ENCODE data around the gene ELF5. TPM values are rescaled to one million over a fixed set of nuclear protein-coding genes. Genes with fewer than 3 reads are reported as not detected.

The ELF5 gene
- total RNA-seq (2016; rRNA removed; fragmentation: Illumina TruSeq; extraction: Trizol) (2.6 and 2.9 TPM in 2 replicates), polyA plus RNA-seq (2011; rRNA removed) (0.21 and 0.51 TPM in 2 replicates), polyA minus RNA-seq (2011; rRNA and poly(A)+ RNA removed; ENCODE audit: low replicate concordance) (1.1 TPM in 1 of 2 replicates, not detected in the other), Bru-seq, nascent RNA (percentile 34 among the genes with signal in this experiment), BruChase-seq, experiment 1, labeled RNA remaining after a 6-hour chase (percentile 34 among the genes with signal in this experiment), BruChase-seq, experiment 2, labeled RNA remaining after a 2-hour chase (percentile 36 among the genes with signal in this experiment)
- total RNA-seq (2016; cell fraction: cytosol; rRNA removed; fragmentation: Illumina TruSeq; extraction: Trizol; ENCODE audit: low read depth) = 0.40 and 0.53 TPM in 2 replicates
- total RNA-seq (2016; cell fraction: insoluble cytoplasmic fraction; rRNA removed; fragmentation: Illumina TruSeq; extraction: Trizol) = 2.3 and 3.0 TPM in 2 replicates
- total RNA-seq (2016; cell fraction: membrane; rRNA removed; fragmentation: Illumina TruSeq; extraction: Trizol) = 1.2 and 1.6 TPM in 2 replicates
- total RNA-seq (2016; cell fraction: nucleus; rRNA removed; fragmentation: Illumina TruSeq; extraction: Trizol) = 2.3 and 2.4 TPM in 2 replicates
- 0.21 and 0.23 TPM in 2 replicates for polyA plus RNA-seq (2011; cell fraction: cytosol; rRNA removed)
- polyA plus RNA-seq (2011; cell fraction: nucleus; rRNA removed) = 0.51 and 0.78 TPM in 2 replicates
- 0.32 and 0.52 TPM in 2 replicates for polyA plus RNA-seq (2012)
- 0.17 and 0.27 TPM in 2 replicates for polyA plus RNA-seq (2016; cell fraction: cytosol; fragmentation: Illumina TruSeq; extraction: Trizol; ENCODE audit: low read depth)
- 1.9 and 2.4 TPM in 2 replicates for polyA plus RNA-seq (2016; cell fraction: insoluble cytoplasmic fraction; fragmentation: Illumina TruSeq; extraction: Trizol; ENCODE audit: low read depth)
- 0.45 and 0.62 TPM in 2 replicates for polyA plus RNA-seq (2016; cell fraction: membrane; fragmentation: Illumina TruSeq; extraction: Trizol; ENCODE audit: low read depth)
- 1.5 and 2.4 TPM in 2 replicates for polyA plus RNA-seq (2016; cell fraction: nucleus; fragmentation: Illumina TruSeq; extraction: Trizol; ENCODE audit: insufficient read depth, low read depth)
- polyA minus RNA-seq (2011; cell fraction: cytosol; rRNA and poly(A)+ RNA removed) = 0.35 and 0.49 TPM in 2 replicates
- polyA minus RNA-seq (2011; cell fraction: nucleus; rRNA and poly(A)+ RNA removed) = 0.50 and 0.77 TPM in 2 replicates
- long read RNA-seq, experiment 1 = 0 reads
- long read RNA-seq, experiment 2, partial matches to known transcripts = 0 of 1 reads
- long read RNA-seq, experiment 2, other reads (novel, unspliced or antisense) = 1 of 1 reads

DNA sequence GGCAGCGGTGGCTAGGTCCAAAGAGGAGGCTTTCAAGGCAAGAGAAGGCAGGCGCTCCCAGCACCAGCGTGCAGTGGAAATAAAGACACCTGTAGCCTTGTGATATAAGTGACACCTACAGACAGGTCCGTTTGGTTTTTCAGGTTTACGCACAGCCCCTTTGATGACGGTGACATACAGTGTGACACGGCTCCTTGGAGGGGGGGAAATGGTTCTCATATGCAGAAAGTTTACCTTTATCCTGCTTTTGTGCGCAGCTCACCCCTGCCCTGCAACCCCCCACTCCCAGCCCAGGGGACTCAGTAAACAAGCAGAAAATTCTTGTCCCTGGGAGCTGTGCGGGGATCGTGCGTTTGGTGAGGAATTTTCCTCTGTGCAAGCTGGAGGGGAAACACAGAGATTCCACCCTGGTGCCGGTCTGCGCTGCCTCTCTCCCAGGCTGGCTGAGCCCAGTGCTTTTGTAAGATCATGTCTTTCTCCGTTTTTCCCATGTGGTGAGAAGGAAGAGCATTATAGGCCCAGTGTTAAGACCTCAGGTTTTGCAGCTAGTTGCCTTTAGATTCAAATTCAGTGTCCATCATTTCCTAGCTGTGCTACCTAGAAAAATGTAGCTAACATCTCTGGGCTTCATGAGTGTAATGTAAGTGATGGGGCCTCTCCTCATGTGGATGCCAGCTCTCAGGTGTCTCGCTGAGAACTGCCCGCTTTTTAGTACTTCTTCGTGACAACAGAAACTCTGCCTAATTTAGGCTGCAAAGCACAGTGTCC lies at the start of gene ELF5:
Gene ELF5, minus strand, starts transcription at position 113 of the 768 bp plus-strand sequence. CDS start 8,045 bp downstream, outside the sequence.
- in situ Hi-C loops (cut with HindIII; ENCODE audit: extremely low pct_ligation_motif_present, low pct_unique_long_range_greater_than_20kb) = loop anchor here (5.0 kb wide), 1 partner anchor 378 kb away; no protein-coding TSS in a partner anchor
- intact Hi-C loops (cut with micrococcal nuclease; ENCODE audit: unreplicated experiment) = loop anchor here (1.0 to 5.0 kb wide), 4 partner anchors 33 to 385 kb away; no protein-coding TSS in a partner anchor
- H3K4me2 ChIP-seq (ENCODE audit: low read depth, low read length) = peak within 1 kb of the TSS; percentile 81
- 34% methylated on average over 12 of the region's 17 CpGs for WGBS (ENCODE audit: low lambda C conversion rate)
- no peaks in the 10 kb centered on the region for H3K79me2 ChIP-seq (ENCODE audit: insufficient read depth, low read length)
- peak within 1 kb of the TSS; percentile 9; the same call in 1 of the 2 replicates for H3K9ac ChIP-seq (ENCODE audit: insufficient read depth, low read depth, low read length)
- ATAC-seq (peak; percentile 71), FAIRE-seq (no peak), DNase-seq (ENCODE audit: low spot score) (no peak)
- CTCF ChIA-PET (ENCODE audit: low intra/inter-chr PET ratio, low total read pairs) = interaction anchor here (1.6 to 2.0 kb wide), 2 partner anchors 377 to 385 kb away, joined by 17 to 19 read pairs; no protein-coding TSS in a partner anchor
- no peak within 1 kb of the TSS for H3K27ac ChIP-seq (ENCODE audit: extremely low read length, insufficient read depth, low read length)
- no peaks in the 10 kb centered on the region for H4K20me1 ChIP-seq (ENCODE audit: insufficient read depth, low read length)
- POLR2A ChIA-PET = interaction anchor here (0.7 to 2.0 kb wide), 5 partner anchors 11 to 140 kb away, joined by 3 to 6 read pairs (median 5); no protein-coding TSS in a partner anchor
- no peaks in the 10 kb centered on the region; a peak in 1 of 5 replicates for H3K27me3 ChIP-seq (ENCODE audit: control insufficient read depth in 1 of 2, insufficient read depth in 2 of 2, low read length in 2 of 2)
- no TSS peak for BruUV-seq (replicated peaks)
- no peaks in the 10 kb centered on the region for H3K36me3 ChIP-seq (replicated peaks in 1 of 2; ENCODE audit: control insufficient read depth in 1 of 2, insufficient read depth in 2 of 2, low read length in 2 of 2)
- H3K4me1 ChIP-seq (ENCODE audit: insufficient read depth, low read length) = peaks cover 44% of the 10 kb centered on the region
- peak within 1 kb of the TSS; percentile 22 to 58 (median 32); a peak in 5 of 6 replicates for H3K4me3 ChIP-seq (replicated peaks in 1 of 3; ENCODE audit: insufficient read depth in 1 of 3, low read depth in 2 of 3, low read length in 3 of 3)
- H3K9me3 ChIP-seq (ENCODE audit: low read length) = no peaks in the 10 kb centered on the region
- no peak within 1 kb of the TSS for H2AFZ ChIP-seq (ENCODE audit: low read length)
- TF ChIP-seq MLLT10 (CRISPR knock-in tag; IDR thresholded peaks at IDR 0.05) (no peak), MAFF (IDR thresholded peaks at IDR 0.05; ENCODE audit: low read depth, low read length) (no peak), RBAK (CRISPR knock-in tag; IDR thresholded peaks at IDR 0.05) (no peak), SIN3A (IDR thresholded peaks at IDR 0.05; ENCODE audit: borderline replicate concordance, low read depth, low read length) (no peak), ZSCAN31 (CRISPR knock-in tag; IDR thresholded peaks at IDR 0.05; ENCODE audit: low read depth) (0 out of 2 replicates have a peak, but pooled peaks have one; percentile 20), KLF6 (CRISPR knock-in tag; IDR thresholded peaks at IDR 0.05) (0 out of 2 replicates have a peak, but pooled peaks have one; percentile 43), NFE2 (CRISPR knock-in tag; IDR thresholded peaks at IDR 0.05) (no peak), ZBTB38 (CRISPR knock-in tag; IDR thresholded peaks at IDR 0.05) (0 out of 2 replicates have a peak, but pooled peaks have one; percentile 28), RBM39 (IDR thresholded peaks at IDR 0.05; ENCODE audit: low read depth, low read length, poor library complexity, severe bottlenecking) (no peak), SIX4 (CRISPR knock-in tag; IDR thresholded peaks at IDR 0.05) (no peak)
- TF ChIP-seq, protein P1, sequence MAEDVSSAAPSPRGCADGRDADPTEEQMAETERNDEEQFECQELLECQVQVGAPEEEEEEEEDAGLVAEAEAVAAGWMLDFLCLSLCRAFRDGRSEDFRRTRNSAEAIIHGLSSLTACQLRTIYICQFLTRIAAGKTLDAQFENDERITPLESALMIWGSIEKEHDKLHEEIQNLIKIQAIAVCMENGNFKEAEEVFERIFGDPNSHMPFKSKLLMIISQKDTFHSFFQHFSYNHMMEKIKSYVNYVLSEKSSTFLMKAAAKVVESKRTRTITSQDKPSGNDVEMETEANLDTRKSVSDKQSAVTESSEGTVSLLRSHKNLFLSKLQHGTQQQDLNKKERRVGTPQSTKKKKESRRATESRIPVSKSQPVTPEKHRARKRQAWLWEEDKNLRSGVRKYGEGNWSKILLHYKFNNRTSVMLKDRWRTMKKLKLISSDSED (CRISPR knock-in tag; IDR thresholded peaks at IDR 0.05) = no peak
- TF ChIP-seq, protein P2, sequence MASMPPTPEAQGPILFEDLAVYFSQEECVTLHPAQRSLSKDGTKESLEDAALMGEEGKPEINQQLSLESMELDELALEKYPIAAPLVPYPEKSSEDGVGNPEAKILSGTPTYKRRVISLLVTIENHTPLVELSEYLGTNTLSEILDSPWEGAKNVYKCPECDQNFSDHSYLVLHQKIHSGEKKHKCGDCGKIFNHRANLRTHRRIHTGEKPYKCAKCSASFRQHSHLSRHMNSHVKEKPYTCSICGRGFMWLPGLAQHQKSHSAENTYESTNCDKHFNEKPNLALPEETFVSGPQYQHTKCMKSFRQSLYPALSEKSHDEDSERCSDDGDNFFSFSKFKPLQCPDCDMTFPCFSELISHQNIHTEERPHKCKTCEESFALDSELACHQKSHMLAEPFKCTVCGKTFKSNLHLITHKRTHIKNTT (CRISPR knock-in tag; IDR thresholded peaks at IDR 0.05) = no peak
- TF ChIP-seq, protein P3, sequence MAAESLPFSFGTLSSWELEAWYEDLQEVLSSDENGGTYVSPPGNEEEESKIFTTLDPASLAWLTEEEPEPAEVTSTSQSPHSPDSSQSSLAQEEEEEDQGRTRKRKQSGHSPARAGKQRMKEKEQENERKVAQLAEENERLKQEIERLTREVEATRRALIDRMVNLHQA (CRISPR knock-in tag; IDR thresholded peaks at IDR 0.05) = no peak
- TF ChIP-seq, protein P4, sequence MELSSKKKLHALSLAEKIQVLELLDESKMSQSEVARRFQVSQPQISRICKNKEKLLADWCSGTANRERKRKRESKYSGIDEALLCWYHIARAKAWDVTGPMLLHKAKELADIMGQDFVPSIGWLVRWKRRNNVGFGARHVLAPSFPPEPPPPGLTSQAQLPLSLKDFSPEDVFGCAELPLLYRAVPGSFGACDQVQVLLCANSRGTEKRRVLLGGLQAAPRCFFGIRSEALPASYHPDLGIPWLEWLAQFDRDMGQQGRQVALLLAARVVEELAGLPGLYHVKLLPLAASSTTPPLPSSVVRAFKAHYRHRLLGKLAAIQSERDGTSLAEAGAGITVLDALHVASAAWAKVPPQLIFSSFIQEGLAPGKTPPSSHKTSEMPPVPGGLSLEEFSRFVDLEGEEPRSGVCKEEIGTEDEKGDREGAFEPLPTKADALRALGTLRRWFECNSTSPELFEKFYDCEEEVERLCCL (CRISPR knock-in tag; IDR thresholded peaks at IDR 0.05; ENCODE audit: borderline replicate concordance) = no peak

All from HepG2 (cell line).